Dedifferentiated amniotic fluid mesenchymal stem cell (primary cell): ENCODE measurements around the gene EFCAB9.
A peak's percentile ranks its signal among the peaks of the same experiment; 100 is the strongest.
"Not testable (repeated sequence)": the region's sequence is repeated elsewhere in the genome, so short reads cannot be mapped to it uniquely, and the experiment has no call there.

Source experiments
- DNase-seq: peaks from one replicate; pipeline ENCODE4 v3.0.0-alpha.2; 2016; ENCODE audit errors: extremely low spot score

The EFCAB9 gene

GRCh38 chr5:172188033-172188892 lies 5.7 kb upstream of the EFCAB9 start, which contains the start of gene STK10:
TSS of gene STK10 (minus strand) at chr5:172188224. CDS start at chr5:172188042, 182 bp downstream.
- DNase-seq = peak; percentile 84

GRCh38 chr5:172188893-172189692 lies 4.9 kb upstream of the EFCAB9 start:
- DNase-seq = no peak

GRCh38 chr5:172189693-172190296 lies 4.2 kb upstream of the EFCAB9 start:
- DNase-seq = no peak

GRCh38 chr5:172194985-172195774 lies 1.2 kb downstream of the EFCAB9 start:
- no peak for DNase-seq

GRCh38 chr5:172197775-172198174 lies 3.8 kb downstream of the EFCAB9 start:
- not testable (repeated sequence) for DNase-seq

- no peak for DNase-seq
These were observed 5.5 kb downstream of the EFCAB9 start for GRCh38 chr5:172199446-172199845.

GRCh38 chr5:172200476-172200875 lies 6.5 kb downstream of the EFCAB9 start:
- DNase-seq = no peak

- not testable (repeated sequence) for DNase-seq
These were observed 12.0 kb downstream of the EFCAB9 start for GRCh38 chr5:172205984-172206383.

- no peak for DNase-seq
These were observed 13.5 kb downstream of the EFCAB9 start for GRCh38 chr5:172207511-172207910.

GRCh38 chr5:172209714-172210113 lies 15.7 kb downstream of the EFCAB9 start:
- no peak for DNase-seq

GRCh38 chr5:172211676-172212075 lies 17.7 kb downstream of the EFCAB9 start:
- no peak for DNase-seq

GRCh38 chr5:172213126-172213525 lies 19.2 kb downstream of the EFCAB9 start:
- DNase-seq = no peak

GRCh38 chr5:172216345-172216744 lies 22.4 kb downstream of the EFCAB9 start:
- DNase-seq = no peak

- DNase-seq = no peak
These were observed 25.3 kb downstream of the EFCAB9 start for GRCh38 chr5:172219296-172219695.

GRCh38 chr5:172223901-172224873 lies 30.2 kb downstream of the EFCAB9 start:
- no peak for DNase-seq

GRCh38 chr5:172224996-172225395 lies 31.0 kb downstream of the EFCAB9 start:
- no peak for DNase-seq

- no peak for DNase-seq
These were observed 35.9 kb downstream of the EFCAB9 start for GRCh38 chr5:172229904-172230303.

GRCh38 chr5:172234031-172234430 lies 40.1 kb downstream of the EFCAB9 start:
- DNase-seq = no peak

- DNase-seq = no peak
These were observed 41.3 kb downstream of the EFCAB9 start for GRCh38 chr5:172235132-172235780.
